ENCODE measurements around the gene GON4L. TPM values are rescaled to one million over a fixed set of nuclear protein-coding genes. Genes with fewer than 3 reads are reported as not detected.
"Not testable (repeated sequence)": the region's sequence is repeated elsewhere in the genome, so short reads cannot be mapped to it uniquely, and the experiment has no call there.

GON4L gene
- polyA plus RNA-seq, 1 donor (not counting 4 experiments of a cell fraction or from before 2014, with no cell fraction given), result 16.7 TPM

- H3K79me2 ChIP-seq (ENCODE audit: control insufficient read depth, insufficient read depth, low read length), result no peaks in the 10 kb centered on the region
- peak overlapping the region; percentile 33 for H2AFZ ChIP-seq (ENCODE audit: control insufficient read depth, low read length)
- DNase-seq (ENCODE audit: low read depth, low spot score) (peak; percentile 32), FAIRE-seq (no peak)
- TF ChIP-seq CTCF (optimal IDR thresholded peaks at IDR 0.05 in 1 of 3, IDR thresholded peaks at IDR 0.05 in 1 of 3, conservative IDR thresholded peaks at IDR 0.05 in 1 of 3; ENCODE audit: extremely low read depth in 1 of 3, insufficient read depth in 2 of 3, low read length in 3 of 3) (no peak), EZH2 (IDR thresholded peaks at IDR 0.05; ENCODE audit: low read length) (no peak)
- peak overlapping the region in 2 of 3 experiments; percentile 38 to 40 for H3K4me3 ChIP-seq (ENCODE audit: control insufficient read depth in 2 of 3, extremely low read depth in 1 of 3, insufficient read depth in 2 of 3, low read depth in 1 of 3, low read length in 3 of 3)
- peaks cover 12 to 17% of the 10 kb centered on the region in 2 experiments for H3K36me3 ChIP-seq (ENCODE audit: control insufficient read depth in 2 of 2, extremely low read depth in 1 of 2, insufficient read depth in 2 of 2, low read length in 2 of 2)
- no peaks in the 10 kb centered on the region for H3K9me3 ChIP-seq (ENCODE audit: control insufficient read depth, low read depth, low read length)
- no peaks in the 10 kb centered on the region for H4K20me1 ChIP-seq (ENCODE audit: control insufficient read depth, extremely low read depth, insufficient read depth, low read length)
- H3K9ac ChIP-seq (ENCODE audit: control insufficient read depth, extremely low read depth, insufficient read depth, low read length), result peak overlapping the region; percentile 69
- H3K4me2 ChIP-seq (ENCODE audit: control insufficient read depth, extremely low read depth, insufficient read depth, low read depth, low read length), result peak overlapping the region; percentile 83
- no peaks in the 10 kb centered on the region for H3K27me3 ChIP-seq (ENCODE audit: control insufficient read depth, extremely low read depth, insufficient read depth, low read length)
- dilution Hi-C loops (cut with MboI; ENCODE audit: extremely low pct_ligation_motif_present, low sequenced_read_pairs), result no loop called here
- H3K27ac ChIP-seq (ENCODE audit: control insufficient read depth, insufficient read depth, low read length), result peak overlapping the region; percentile 96
- H3K9me1 ChIP-seq (ENCODE audit: control insufficient read depth, extremely low read depth, insufficient read depth, low read length), result no peaks in the 10 kb centered on the region
- H3K4me1 ChIP-seq (ENCODE audit: control insufficient read depth, extremely low read depth, insufficient read depth, low read length), result peaks cover 41% of the 10 kb centered on the region
Measured at GRCh38 chr1:155759966-155760630, 96.9 kb downstream of the GON4L start.

GRCh38 chr1:155759017-155759416, 98.0 kb downstream of the GON4L start:
- H3K27ac ChIP-seq (ENCODE audit: control insufficient read depth, insufficient read depth, low read length); H3K4me2 ChIP-seq (ENCODE audit: control insufficient read depth, extremely low read depth, insufficient read depth, low read depth, low read length); FAIRE-seq; H4K20me1 ChIP-seq (ENCODE audit: control insufficient read depth, extremely low read depth, insufficient read depth, low read length); H3K9me3 ChIP-seq (ENCODE audit: control insufficient read depth, low read depth, low read length); dilution Hi-C loops (cut with MboI; ENCODE audit: extremely low pct_ligation_motif_present, low sequenced_read_pairs); H3K4me3 ChIP-seq (ENCODE audit: control insufficient read depth in 2 of 3, extremely low read depth in 1 of 3, insufficient read depth in 2 of 3, low read depth in 1 of 3, low read length in 3 of 3); H2AFZ ChIP-seq (ENCODE audit: control insufficient read depth, low read length); DNase-seq (ENCODE audit: low read depth, low spot score); H3K9ac ChIP-seq (ENCODE audit: control insufficient read depth, extremely low read depth, insufficient read depth, low read length); H3K79me2 ChIP-seq (ENCODE audit: control insufficient read depth, insufficient read depth, low read length); H3K9me1 ChIP-seq (ENCODE audit: control insufficient read depth, extremely low read depth, insufficient read depth, low read length); H3K27me3 ChIP-seq (ENCODE audit: control insufficient read depth, extremely low read depth, insufficient read depth, low read length): not testable (repeated sequence)
- peaks cover 11 to 16% of the 10 kb centered on the region in 2 experiments for H3K36me3 ChIP-seq (ENCODE audit: control insufficient read depth in 2 of 2, extremely low read depth in 1 of 2, insufficient read depth in 2 of 2, low read length in 2 of 2)
- H3K4me1 ChIP-seq (ENCODE audit: control insufficient read depth, extremely low read depth, insufficient read depth, low read length), result peaks cover 40% of the 10 kb centered on the region

GRCh38 chr1:155748141-155748540, 108.9 kb downstream of the GON4L start:
- DNase-seq (ENCODE audit: low read depth, low spot score); H2AFZ ChIP-seq (ENCODE audit: control insufficient read depth, low read length); H3K27ac ChIP-seq (ENCODE audit: control insufficient read depth, insufficient read depth, low read length); H3K4me2 ChIP-seq (ENCODE audit: control insufficient read depth, extremely low read depth, insufficient read depth, low read depth, low read length); H3K9ac ChIP-seq (ENCODE audit: control insufficient read depth, extremely low read depth, insufficient read depth, low read length); H3K4me1 ChIP-seq (ENCODE audit: control insufficient read depth, extremely low read depth, insufficient read depth, low read length); H3K9me3 ChIP-seq (ENCODE audit: control insufficient read depth, low read depth, low read length); dilution Hi-C loops (cut with MboI; ENCODE audit: extremely low pct_ligation_motif_present, low sequenced_read_pairs); H3K36me3 ChIP-seq (ENCODE audit: control insufficient read depth in 2 of 2, extremely low read depth in 1 of 2, insufficient read depth in 2 of 2, low read length in 2 of 2); H3K4me3 ChIP-seq (ENCODE audit: control insufficient read depth in 2 of 3, extremely low read depth in 1 of 3, insufficient read depth in 2 of 3, low read depth in 1 of 3, low read length in 3 of 3); H3K9me1 ChIP-seq (ENCODE audit: control insufficient read depth, extremely low read depth, insufficient read depth, low read length); H3K27me3 ChIP-seq (ENCODE audit: control insufficient read depth, extremely low read depth, insufficient read depth, low read length); FAIRE-seq; H3K79me2 ChIP-seq (ENCODE audit: control insufficient read depth, insufficient read depth, low read length); H4K20me1 ChIP-seq (ENCODE audit: control insufficient read depth, extremely low read depth, insufficient read depth, low read length): not testable (repeated sequence)

GRCh38 chr1:155747586-155747985, 109.4 kb downstream of the GON4L start:
- H3K4me1 ChIP-seq (ENCODE audit: control insufficient read depth, extremely low read depth, insufficient read depth, low read length); H3K4me2 ChIP-seq (ENCODE audit: control insufficient read depth, extremely low read depth, insufficient read depth, low read depth, low read length); H3K27me3 ChIP-seq (ENCODE audit: control insufficient read depth, extremely low read depth, insufficient read depth, low read length); DNase-seq (ENCODE audit: low read depth, low spot score); dilution Hi-C loops (cut with MboI; ENCODE audit: extremely low pct_ligation_motif_present, low sequenced_read_pairs); H3K9ac ChIP-seq (ENCODE audit: control insufficient read depth, extremely low read depth, insufficient read depth, low read length); H3K9me3 ChIP-seq (ENCODE audit: control insufficient read depth, low read depth, low read length); H3K4me3 ChIP-seq (ENCODE audit: control insufficient read depth in 2 of 3, extremely low read depth in 1 of 3, insufficient read depth in 2 of 3, low read depth in 1 of 3, low read length in 3 of 3); H3K36me3 ChIP-seq (ENCODE audit: control insufficient read depth in 2 of 2, extremely low read depth in 1 of 2, insufficient read depth in 2 of 2, low read length in 2 of 2); H3K79me2 ChIP-seq (ENCODE audit: control insufficient read depth, insufficient read depth, low read length); H3K9me1 ChIP-seq (ENCODE audit: control insufficient read depth, extremely low read depth, insufficient read depth, low read length); FAIRE-seq; H4K20me1 ChIP-seq (ENCODE audit: control insufficient read depth, extremely low read depth, insufficient read depth, low read length); H2AFZ ChIP-seq (ENCODE audit: control insufficient read depth, low read length); H3K27ac ChIP-seq (ENCODE audit: control insufficient read depth, insufficient read depth, low read length): not testable (repeated sequence)
